Left lung (tissue), 10 donors: ENCODE measurements around the gene EPHA4. TPM values are rescaled to one million over a fixed set of nuclear protein-coding genes. Genes with fewer than 3 reads are reported as not detected.

Experiments used
- ATAC-seq: fragments of 200-7000 bp; cut with Tn5 transposase; one replicate; pipeline ENCODE4 v1.9.1; 2020; ENCODE audit warnings: moderate library complexity
- DNase-seq, 4 donors: peaks; one replicate each; pipeline ENCODE4 v3.0.0-alpha.2; 2013 to 2020
- H3K27ac ChIP-seq, 2 donors: fragments of 200-600 bp; sonication (generic) in 1 of 2; one replicate each; pipeline versions ENCODE4 v1.5.0 to v1.8.0; 2020 to 2021
- H3K27me3 ChIP-seq, 2 donors: fragments of 200-600 bp; sonication (generic) in 1 of 2; one replicate each; pipeline versions ENCODE4 v1.5.0 to v1.8.0; 2020 to 2021
- H3K36me3 ChIP-seq, 2 donors: fragments of 200-600 bp; sonication (generic) in 1 of 2; one replicate each; pipeline versions ENCODE4 v1.5.0 to v1.8.0; 2020 to 2021
- H3K4me1 ChIP-seq, 2 donors: fragments of 200-600 bp; one replicate each; pipeline ENCODE4 v1.8.0; 2021
- H3K4me3 ChIP-seq, 2 donors: fragments of 200-600 bp; sonication (generic) in 1 of 2; one replicate each; pipeline versions ENCODE4 v1.5.0 to v1.8.0; 2020 to 2021; ENCODE audit warnings: mild to moderate bottlenecking in 1 of 2
- H3K9me3 ChIP-seq, 2 donors: fragments of 200-600 bp; sonication (generic) in 1 of 2; one replicate each; pipeline versions ENCODE4 v1.5.0 to v1.8.0; 2020 to 2021
- CTCF ChIP-seq, 2 donors: fragments of 200-600 bp; sonication (generic) in 1 of 2; IDR thresholded peaks; one replicate each; pipeline versions ENCODE4 v1.5.0 to v1.8.0; 2021; ENCODE audit warnings: antibody characterized with exemption in 2 of 2
- intact Hi-C, 2 donors: fragments of 100-400 bp; cut with DNase I; formaldehyde crosslinking; loops; one replicate each; pipeline versions ENCODE4 v1.11.2 to v1.14.2; 2022
- polyA plus RNA-seq, 6 donors: library from polyadenylated mRNA; unstranded; fragments of 120-200 nt; gene quantifications; one replicate each; pipeline ENCODE4 v1.2.1, GENCODE V29; 2013; ENCODE audit not compliant: insufficient read length in 6 of 6
- total RNA-seq, 2 donors: library from RNA; stranded (reverse); fragmentation: NEBNext Ultra II Directional; extraction: Animal tissue kit (Norgen Biotek cat#: 25700); gene quantifications; one replicate each; pipeline ENCODE4 v1.2.1, GENCODE V29; 2021
- donor health status: DM: no; HTN: yes; CAD: no.
- donor health status: DM: no; HTN: no; CAD: no.

EPHA4 gene
- total and polyA plus RNA-seq, 8 donors = 17.7 to 41.0 (median 24.8) TPM

DNA sequence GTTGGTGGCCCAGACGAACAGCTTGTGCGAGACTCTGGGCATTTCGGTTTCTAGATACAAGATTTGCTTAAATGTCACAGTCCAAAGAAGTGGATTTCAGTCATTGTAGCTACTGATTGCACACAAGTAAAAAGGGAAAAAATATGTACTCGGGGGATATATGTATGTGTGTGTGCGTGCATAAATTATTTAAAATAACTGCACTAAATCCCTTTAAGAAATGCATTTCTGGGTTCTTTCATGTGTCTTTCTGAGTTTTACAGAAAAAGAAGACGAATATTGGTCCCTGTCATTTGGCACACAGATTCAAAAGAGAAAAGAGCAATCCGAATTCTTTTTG lies 2.1 kb upstream of the EPHA4 start:
- intact Hi-C loops = loop anchor here in 1 of 2 donors (5.0 kb wide), 1 partner anchor 887 kb away; no protein-coding TSS in a partner anchor
- H3K4me1 ChIP-seq = peaks cover 0 to 29% of the 10 kb centered on the region in 2 donors
- H3K4me3 ChIP-seq = peak overlapping the region; percentile 60 to 66
- no peak for ATAC-seq
- H3K9me3 ChIP-seq = no peaks in the 10 kb centered on the region
- no peak overlapping the region for H3K27ac ChIP-seq
- DNase-seq = no peak
- TF ChIP-seq CTCF (IDR thresholded peaks at IDR 0.05) = no peak
- peaks cover 20 to 83% of the 10 kb centered on the region in 2 donors for H3K27me3 ChIP-seq
- no peaks in the 10 kb centered on the region for H3K36me3 ChIP-seq

DNA sequence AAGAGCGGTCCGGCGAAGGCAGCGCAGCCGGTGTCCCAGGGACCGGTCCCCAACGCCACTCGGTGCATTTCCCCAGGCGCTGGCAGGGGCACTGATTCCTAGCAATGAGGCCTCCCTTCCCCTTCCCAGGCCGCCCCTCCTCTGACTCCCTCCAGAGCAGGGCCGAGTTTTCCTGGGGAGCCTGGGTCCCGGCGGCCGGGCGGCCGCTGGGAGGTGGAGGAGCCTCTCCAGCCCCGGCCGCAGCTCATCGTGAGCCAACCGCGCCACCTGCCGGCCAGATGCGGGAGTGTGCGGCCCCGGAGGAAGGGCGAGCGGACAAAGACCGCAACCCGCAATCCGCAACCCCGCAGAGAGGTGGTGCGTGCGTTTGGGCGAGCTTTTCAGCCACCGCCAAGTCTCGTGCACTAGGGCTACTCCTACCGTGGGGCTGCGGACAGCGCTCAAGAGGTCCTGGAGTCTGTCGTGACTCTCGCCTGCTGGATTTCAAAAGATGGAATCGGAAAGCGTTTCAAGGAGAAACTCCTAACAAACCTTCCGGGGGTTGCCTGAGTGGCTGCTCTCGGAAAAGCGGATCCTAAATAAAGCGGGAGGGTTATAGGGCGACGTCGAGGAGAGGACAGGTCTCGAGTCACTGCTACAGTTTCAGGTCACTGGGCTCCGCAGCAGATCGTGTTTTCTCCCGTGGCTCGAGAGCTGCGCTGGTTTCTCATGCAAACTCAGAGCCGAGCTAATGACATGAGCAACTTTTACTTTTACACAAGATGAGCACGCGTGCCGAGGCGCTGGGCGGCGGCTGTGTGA lies 1.5 kb upstream of the EPHA4 start:
- H3K36me3 ChIP-seq = no peaks in the 10 kb centered on the region
- H3K27me3 ChIP-seq = peaks cover 20 to 83% of the 10 kb centered on the region in 2 donors
- H3K9me3 ChIP-seq = no peaks in the 10 kb centered on the region
- H3K4me3 ChIP-seq = peak overlapping the region; percentile 60 to 66
- DNase-seq (peak; percentile 82 to 96 (median 90)), ATAC-seq (peak; percentile 82)
- peak overlapping the region; percentile 80 to 82 for H3K27ac ChIP-seq
- intact Hi-C loops = loop anchor here in 1 of 2 donors (5.0 kb wide), 1 partner anchor 886 kb away; no protein-coding TSS in a partner anchor
- peaks cover 0 to 29% of the 10 kb centered on the region in 2 donors for H3K4me1 ChIP-seq
- peak; percentile 91 to 98 for TF ChIP-seq CTCF (IDR thresholded peaks at IDR 0.05)

GRCh38 chr2:221572821-221573429 lies 821 bp upstream of the EPHA4 start:
- DNase-seq = peak in 3 of 4 donors; percentile 51 to 68 (median 54)
- Histone ChIP-seq H3K36me3 (no peaks in the 10 kb centered on the region), H3K9me3 (no peaks in the 10 kb centered on the region), H3K27ac (peak overlapping the region; percentile 80 to 82), H3K4me3 (peak overlapping the region; percentile 60 to 66), H3K4me1 (peaks cover 0 to 29% of the 10 kb centered on the region in 2 donors), H3K27me3 (peaks cover 20 to 89% of the 10 kb centered on the region in 2 donors)
- ATAC-seq = peak; percentile 57
- no peak for TF ChIP-seq CTCF (IDR thresholded peaks at IDR 0.05)
- intact Hi-C loops = loop anchor here in 1 of 2 donors (5.0 kb wide), 1 partner anchor 886 kb away; no protein-coding TSS in a partner anchor

- peak in 3 of 4 donors; percentile 32 to 83 (median 53) for DNase-seq
- ATAC-seq = peak; percentile 5
- Histone ChIP-seq H3K27me3 (peaks cover 20 to 96% of the 10 kb centered on the region in 2 donors), H3K36me3 (no peaks in the 10 kb centered on the region), H3K4me3 (peak overlapping the region; percentile 60 to 66), H3K27ac (peak overlapping the region in 1 of 2 donors; percentile 80), H3K4me1 (peaks cover 0 to 29% of the 10 kb centered on the region in 2 donors), H3K9me3 (no peaks in the 10 kb centered on the region)
- TF ChIP-seq CTCF (IDR thresholded peaks at IDR 0.05) = no peak
- intact Hi-C loops = loop anchor here in 1 of 2 donors (5.0 kb wide), 1 partner anchor 884 kb away; no protein-coding TSS in a partner anchor
These were observed 419 bp downstream of the EPHA4 start for GRCh38 chr2:221571551-221572218.
